OCI-LY1 (cell line): ENCODE data around the gene MICAL1.

ENCODE experiments used
- H2AFZ ChIP-seq: fragments of 200-600 bp; sonication (generic), shearing (Covaris generic); 2 replicates; pipeline ENCODE4 v1.6.0; 2014; ENCODE audit warnings: antibody characterized with exemption, mild to moderate bottlenecking, low read length
- H3F3A ChIP-seq: fragments of 200-600 bp; sonication (generic), shearing (Covaris generic); 2 replicates; pipeline ENCODE4 v1.6.0; 2014; ENCODE audit warnings: mild to moderate bottlenecking, antibody characterized with exemption, low read length, moderate library complexity; ENCODE audit not compliant: insufficient read depth
- H3K27ac ChIP-seq: fragments of 200-600 bp; sonication (generic); 2 replicates; pipeline ENCODE4 v1.5.1; 2014; ENCODE audit warnings: low read length, mixed run types, mild to moderate bottlenecking, low read depth; ENCODE audit not compliant: poor library complexity, severe bottlenecking
- H3K27me3 ChIP-seq: fragments of 200-600 bp; sonication (generic); 2 replicates; pipeline ENCODE4 v1.6.0; 2014; ENCODE audit warnings: antibody characterized with exemption, mild to moderate bottlenecking, low read length, moderate library complexity; ENCODE audit not compliant: insufficient read depth
- H3K36me3 ChIP-seq: fragments of 200-600 bp; sonication (generic); 2 replicates; pipeline ENCODE4 v1.6.1; 2014; ENCODE audit warnings: mild to moderate bottlenecking, antibody characterized with exemption, low read length, moderate library complexity, mixed read lengths; ENCODE audit not compliant: insufficient read depth
- H3K4me1 ChIP-seq: fragments of 200-600 bp; sonication (generic); 2 replicates; pipeline ENCODE4 v1.5.1; 2014; ENCODE audit warnings: mild to moderate bottlenecking, low read length, moderate library complexity; ENCODE audit not compliant: insufficient read depth, severe bottlenecking
- H3K4me2 ChIP-seq: fragments of 200-600 bp; sonication (generic), shearing (Covaris generic); 2 replicates; pipeline ENCODE4 v1.6.1; 2014; ENCODE audit warnings: low read length
- H3K4me3 ChIP-seq: fragments of 200-600 bp; sonication (generic); 2 replicates; pipeline ENCODE4 v1.5.1; 2014; ENCODE audit warnings: low read length, low read depth, mild to moderate bottlenecking, mixed read lengths; ENCODE audit not compliant: poor library complexity, severe bottlenecking
- H3K79me2 ChIP-seq: fragments of 200-600 bp; shearing (Covaris generic); 2 replicates; pipeline ENCODE4 v1.6.1; 2016; ENCODE audit warnings: mixed run types, low read length, mixed read lengths; ENCODE audit not compliant: insufficient read depth
- H3K9ac ChIP-seq: fragments of 200-600 bp; sonication (generic), shearing (Covaris generic); 2 replicates; pipeline ENCODE4 v1.6.1; 2014; ENCODE audit warnings: mild to moderate bottlenecking, low read length, mixed read lengths
- H3K9me2 ChIP-seq: fragments of 200-600 bp; sonication (generic), shearing (Covaris generic); 2 replicates; pipeline ENCODE4 v1.6.1; 2014; ENCODE audit warnings: low read depth, mild to moderate bottlenecking, low read length, mixed read lengths
- H3K9me3 ChIP-seq: fragments of 200-600 bp; shearing (Covaris generic); 2 replicates; pipeline ENCODE4 v1.6.1; 2014; ENCODE audit warnings: low read length, mixed read lengths
- H4K20me1 ChIP-seq: fragments of 200-600 bp; sonication (generic), shearing (Covaris generic); 2 replicates; pipeline ENCODE4 v1.6.0; 2016; ENCODE audit warnings: mild to moderate bottlenecking, low read length; ENCODE audit not compliant: insufficient read depth
- EZH2 ChIP-seq: fragments of 200-600 bp; sonication (generic), shearing (Covaris generic); IDR thresholded peaks from 2 replicates; pipeline ENCODE4 v1.8.0; 2017; ENCODE audit warnings: borderline replicate concordance, mixed run types, mild to moderate bottlenecking, antibody characterized with exemption, low read length, moderate library complexity, mixed read lengths
- TF ChIP-seq, protein P1 (sequence below): fragments of 200-600 bp; sonication (generic), shearing (Covaris generic); IDR thresholded peaks from 2 replicates; pipeline ENCODE4 v1.5.1; 2017; ENCODE audit warnings: mild to moderate bottlenecking, antibody characterized with exemption, low read length, moderate library complexity, mixed read lengths

The MICAL1 gene

DNA sequence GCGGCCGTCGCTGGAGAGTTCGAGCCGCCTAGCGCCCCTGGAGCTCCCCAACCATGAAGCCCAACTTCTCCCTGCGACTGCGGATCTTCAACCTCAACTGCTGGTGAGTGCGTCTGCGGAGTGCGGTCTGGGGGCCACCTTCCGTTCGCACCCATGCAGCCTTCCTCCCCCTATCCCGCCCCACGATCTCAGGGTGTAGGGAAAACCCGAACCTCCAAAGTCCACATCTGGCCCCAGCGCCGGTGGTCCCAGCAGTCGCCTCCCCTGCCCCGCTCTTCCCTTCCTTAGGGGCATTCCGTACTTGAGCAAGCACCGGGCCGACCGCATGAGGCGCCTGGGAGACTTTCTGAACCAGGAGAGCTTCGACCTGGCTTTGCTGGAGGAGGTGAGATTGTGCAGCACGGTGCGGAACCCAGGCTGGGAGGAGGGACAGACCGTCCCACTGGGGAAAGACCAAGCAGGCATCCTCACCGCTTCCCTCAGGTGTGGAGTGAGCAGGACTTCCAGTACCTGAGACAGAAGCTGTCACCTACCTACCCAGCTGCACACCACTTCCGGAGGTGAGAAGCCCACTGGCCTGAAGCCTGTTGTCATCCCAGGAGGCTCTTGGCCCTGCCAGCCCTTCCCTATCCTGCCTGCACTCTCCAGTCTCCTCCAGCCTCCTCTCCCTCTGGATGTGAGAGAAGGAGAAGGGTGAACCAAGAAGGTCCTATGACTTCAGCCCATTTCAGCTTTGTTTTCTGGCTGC is 14.3 kb downstream of the MICAL1 start:
- Histone ChIP-seq H3K9me3 (no peaks in the 10 kb centered on the region), H3K4me1 (peaks cover 17% of the 10 kb centered on the region), H3K27ac (no peak overlapping the region), H3K79me2 (no peaks in the 10 kb centered on the region), H3K27me3 (no peaks in the 10 kb centered on the region), H3F3A (no peaks in the 10 kb centered on the region), H2AFZ (no peak overlapping the region), H3K9me2 (no peaks in the 10 kb centered on the region), H3K36me3 (peaks cover 45% of the 10 kb centered on the region), H4K20me1 (no peaks in the 10 kb centered on the region), H3K4me2 (peak overlapping the region; percentile 70), H3K4me3 (peak overlapping the region; percentile 71), H3K9ac (peak overlapping the region; percentile 75)
- TF ChIP-seq EZH2, result no peak
- TF ChIP-seq, protein P1, sequence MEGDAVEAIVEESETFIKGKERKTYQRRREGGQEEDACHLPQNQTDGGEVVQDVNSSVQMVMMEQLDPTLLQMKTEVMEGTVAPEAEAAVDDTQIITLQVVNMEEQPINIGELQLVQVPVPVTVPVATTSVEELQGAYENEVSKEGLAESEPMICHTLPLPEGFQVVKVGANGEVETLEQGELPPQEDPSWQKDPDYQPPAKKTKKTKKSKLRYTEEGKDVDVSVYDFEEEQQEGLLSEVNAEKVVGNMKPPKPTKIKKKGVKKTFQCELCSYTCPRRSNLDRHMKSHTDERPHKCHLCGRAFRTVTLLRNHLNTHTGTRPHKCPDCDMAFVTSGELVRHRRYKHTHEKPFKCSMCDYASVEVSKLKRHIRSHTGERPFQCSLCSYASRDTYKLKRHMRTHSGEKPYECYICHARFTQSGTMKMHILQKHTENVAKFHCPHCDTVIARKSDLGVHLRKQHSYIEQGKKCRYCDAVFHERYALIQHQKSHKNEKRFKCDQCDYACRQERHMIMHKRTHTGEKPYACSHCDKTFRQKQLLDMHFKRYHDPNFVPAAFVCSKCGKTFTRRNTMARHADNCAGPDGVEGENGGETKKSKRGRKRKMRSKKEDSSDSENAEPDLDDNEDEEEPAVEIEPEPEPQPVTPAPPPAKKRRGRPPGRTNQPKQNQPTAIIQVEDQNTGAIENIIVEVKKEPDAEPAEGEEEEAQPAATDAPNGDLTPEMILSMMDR, result no peak; the same call in 1 of the 2 replicates

DNA sequence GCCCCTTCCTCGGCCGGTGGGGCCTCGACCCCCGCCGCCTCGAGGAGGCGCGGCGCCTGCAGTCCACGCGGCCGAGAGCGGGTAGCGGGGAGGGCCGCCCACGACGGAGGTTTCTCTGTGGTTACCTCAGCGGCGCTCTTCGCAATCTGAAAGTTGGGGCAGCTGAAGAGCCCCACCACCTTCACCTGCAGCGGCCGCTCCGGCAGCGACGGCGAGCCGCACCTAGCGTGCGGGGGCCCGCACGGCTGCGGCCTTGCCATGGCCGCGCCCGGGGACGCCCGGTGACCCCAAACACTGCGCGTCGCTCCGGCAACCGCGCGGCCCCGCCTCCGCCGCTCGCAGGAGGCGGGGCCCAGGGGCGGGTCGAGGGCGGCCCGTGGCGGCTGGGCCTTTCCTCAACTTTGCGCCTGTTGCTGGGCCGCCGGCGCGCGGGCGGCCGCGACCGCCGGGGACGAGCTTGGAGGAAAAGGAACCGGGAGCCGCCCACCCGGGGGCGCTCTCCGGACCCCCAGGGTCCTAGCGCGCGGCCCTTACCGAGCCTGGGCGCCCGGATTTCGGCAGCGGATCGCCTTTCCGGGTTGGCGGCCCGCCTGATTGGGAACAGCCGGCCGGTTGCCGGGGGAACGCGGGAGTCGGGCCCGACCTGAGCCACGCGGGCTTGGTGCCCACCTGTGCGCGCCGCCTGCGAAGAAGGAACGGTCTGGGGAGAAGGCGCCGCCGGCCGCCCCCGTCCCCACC is 15.1 kb downstream of the MICAL1 start, which contains the start of the genes PPIL6 and SMPD2:
PPIL6 (minus strand) TSS at position 298 of the 738 bp plus-strand sequence; CDS start at position 260, 38 bp downstream.
SMPD2 (plus strand) TSS at position 394 of the 738 bp plus-strand sequence. CDS start 398 bp downstream, outside the sequence.
- peak within 1 kb of the TSS; percentile 71 for H3K4me3 ChIP-seq
- peak within 1 kb of the TSS; percentile 70 for H3K4me2 ChIP-seq
- no peaks in the 10 kb centered on the region for H3K79me2 ChIP-seq
- H3K36me3 ChIP-seq, result peaks cover 37% of the 10 kb centered on the region
- H3K9ac ChIP-seq, result peak within 1 kb of the TSS; percentile 75
- H3K9me3 ChIP-seq, result no peaks in the 10 kb centered on the region
- H3K4me1 ChIP-seq, result peaks cover 17% of the 10 kb centered on the region
- no peak within 1 kb of the TSS for H2AFZ ChIP-seq
- TF ChIP-seq, protein P1, result peak; percentile 4
- no peak for TF ChIP-seq EZH2
- no peaks in the 10 kb centered on the region for H3K27me3 ChIP-seq
- no peaks in the 10 kb centered on the region for H3F3A ChIP-seq
- H3K27ac ChIP-seq, result no peak within 1 kb of the TSS
- H4K20me1 ChIP-seq, result no peaks in the 10 kb centered on the region
- no peaks in the 10 kb centered on the region for H3K9me2 ChIP-seq

DNA sequence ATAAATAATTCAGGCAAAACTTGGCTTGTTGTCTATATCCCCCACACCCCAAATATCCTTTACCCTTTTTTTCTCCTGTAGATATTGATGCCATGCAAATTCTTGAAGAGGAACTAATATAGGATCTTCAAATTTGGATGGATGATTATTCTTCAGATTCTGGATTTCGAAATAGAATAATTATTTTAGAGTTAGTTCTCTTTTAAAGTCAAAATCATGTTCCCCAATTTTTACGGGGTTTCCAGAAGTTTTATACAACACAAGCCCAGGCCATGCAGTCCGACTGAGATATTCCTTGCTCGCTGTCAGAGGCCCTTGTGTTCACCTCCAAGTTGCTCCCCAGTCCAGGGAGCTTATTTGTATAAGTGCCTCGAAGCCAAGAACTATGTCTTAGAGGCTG is 19.5 kb downstream of the MICAL1 start:
- Histone ChIP-seq H3K4me2 (no peak overlapping the region), H3K4me1 (peaks cover 6% of the 10 kb centered on the region)

More for the DNA sequence above, 19.5 kb downstream of the MICAL1 start:
- no peaks in the 10 kb centered on the region for H3F3A ChIP-seq
- no peak overlapping the region for H3K27ac ChIP-seq
- no peak overlapping the region for H3K9ac ChIP-seq
- H3K36me3 ChIP-seq, result no peaks in the 10 kb centered on the region
- no peaks in the 10 kb centered on the region for H4K20me1 ChIP-seq
- H3K4me3 ChIP-seq, result no peak overlapping the region
- no peaks in the 10 kb centered on the region for H3K9me2 ChIP-seq
- H3K79me2 ChIP-seq, result no peaks in the 10 kb centered on the region
- no peak for TF ChIP-seq EZH2
- TF ChIP-seq, protein P1, result no peak
- H3K9me3 ChIP-seq, result no peaks in the 10 kb centered on the region
- H3K27me3 ChIP-seq, result no peaks in the 10 kb centered on the region
- no peak overlapping the region for H2AFZ ChIP-seq
